Measurements from ENCODE around the gene MYLK2. TPM values are rescaled to one million over a fixed set of nuclear protein-coding genes. Genes with fewer than 3 reads are reported as not detected.

The MYLK2 gene
- not detected for total RNA-seq
- 0 reads per million in 2 donors for total RNA-seq

- DNase-seq (no peak), ATAC-seq (no peak)
- H3K36me3 Mint-ChIP-seq (ENCODE audit: low read depth), result no peaks in the 10 kb centered on the region
- H3K4me3 Mint-ChIP-seq, result no peak within 1 kb of the TSS
- no peak within 1 kb of the TSS for H3K27ac Mint-ChIP-seq
- no peaks in the 10 kb centered on the region for H3K9me3 ChIP-seq (ENCODE audit: control insufficient read depth, low read length, poor library complexity, severe bottlenecking)
- H3K4me1 Mint-ChIP-seq, result peaks cover 7% of the 10 kb centered on the region
- peaks cover 5% of the 10 kb centered on the region for H3K27me3 Mint-ChIP-seq
Observed at GRCh38 chr20:31819083-31819784, at the start of gene MYLK2. MYLK2 (plus strand) TSS chr20:31819356; CDS start chr20:31819581, 225 bp downstream.

GRCh38 chr20:31769681-31770080 is 49.5 kb upstream of the MYLK2 start:
- DNase-seq (no peak), ATAC-seq (no peak)
- no peak overlapping the region for H3K27ac Mint-ChIP-seq
- peaks cover 8% of the 10 kb centered on the region for H3K4me1 Mint-ChIP-seq
- no peaks in the 10 kb centered on the region for H3K9me3 ChIP-seq (ENCODE audit: control insufficient read depth, low read length, poor library complexity, severe bottlenecking)
- no peak overlapping the region for H3K4me3 Mint-ChIP-seq
- H3K27me3 Mint-ChIP-seq, result no peaks in the 10 kb centered on the region
- no peaks in the 10 kb centered on the region for H3K36me3 Mint-ChIP-seq (ENCODE audit: low read depth)

GRCh38 chr20:31770243-31770642 is 48.9 kb upstream of the MYLK2 start:
- Mint-ChIP-seq H3K36me3 (ENCODE audit: low read depth) (no peaks in the 10 kb centered on the region), H3K27ac (no peak overlapping the region)
- ATAC-seq, result no peak

GRCh38 chr20:31774408-31774807 is 44.7 kb upstream of the MYLK2 start:
- H3K4me3 Mint-ChIP-seq, result no peak overlapping the region
- H3K27ac Mint-ChIP-seq, result no peak overlapping the region
- ATAC-seq (no peak), DNase-seq (no peak)
- H3K27me3 Mint-ChIP-seq, result no peaks in the 10 kb centered on the region
- H3K9me3 ChIP-seq (ENCODE audit: control insufficient read depth, low read length, poor library complexity, severe bottlenecking), result no peaks in the 10 kb centered on the region
- peaks cover 8% of the 10 kb centered on the region for H3K4me1 Mint-ChIP-seq
- H3K36me3 Mint-ChIP-seq (ENCODE audit: low read depth), result peaks cover under 1% of the 10 kb centered on the region

More at GRCh38 chr20:31770243-31770642, 48.9 kb upstream of the MYLK2 start:
- DNase-seq, result no peak
- H3K4me3 Mint-ChIP-seq, result peak overlapping the region; percentile 49
- no peaks in the 10 kb centered on the region for H3K27me3 Mint-ChIP-seq
- H3K4me1 Mint-ChIP-seq, result peaks cover 8% of the 10 kb centered on the region
- H3K9me3 ChIP-seq (ENCODE audit: control insufficient read depth, low read length, poor library complexity, severe bottlenecking), result no peaks in the 10 kb centered on the region

- no peak overlapping the region for H3K4me3 Mint-ChIP-seq
- ATAC-seq, result no peak
- H3K27me3 Mint-ChIP-seq, result no peaks in the 10 kb centered on the region
- H3K36me3 Mint-ChIP-seq (ENCODE audit: low read depth), result peaks cover 7% of the 10 kb centered on the region
- no peak overlapping the region for H3K27ac Mint-ChIP-seq
- H3K4me1 Mint-ChIP-seq, result no peaks in the 10 kb centered on the region
- no peak for DNase-seq
- H3K9me3 ChIP-seq (ENCODE audit: control insufficient read depth, low read length, poor library complexity, severe bottlenecking), result no peaks in the 10 kb centered on the region
Observed at GRCh38 chr20:31780839-31781238, 38.3 kb upstream of the MYLK2 start.

- no peaks in the 10 kb centered on the region for H3K4me1 Mint-ChIP-seq
- no peaks in the 10 kb centered on the region for H3K9me3 ChIP-seq (ENCODE audit: control insufficient read depth, low read length, poor library complexity, severe bottlenecking)
- ATAC-seq (no peak), DNase-seq (no peak)
- no peak overlapping the region for H3K27ac Mint-ChIP-seq
- H3K4me3 Mint-ChIP-seq, result no peak overlapping the region
- H3K36me3 Mint-ChIP-seq (ENCODE audit: low read depth), result peaks cover 7% of the 10 kb centered on the region
- no peaks in the 10 kb centered on the region for H3K27me3 Mint-ChIP-seq
Observed at GRCh38 chr20:31781945-31782344, 37.2 kb upstream of the MYLK2 start.

- no peaks in the 10 kb centered on the region for H3K27me3 Mint-ChIP-seq
- H3K9me3 ChIP-seq (ENCODE audit: control insufficient read depth, low read length, poor library complexity, severe bottlenecking), result no peaks in the 10 kb centered on the region
- H3K4me1 Mint-ChIP-seq, result no peaks in the 10 kb centered on the region
- DNase-seq (no peak), ATAC-seq (no peak)
- H3K36me3 Mint-ChIP-seq (ENCODE audit: low read depth), result peaks cover 5% of the 10 kb centered on the region
- no peak overlapping the region for H3K27ac Mint-ChIP-seq
- H3K4me3 Mint-ChIP-seq, result no peak overlapping the region
Observed at GRCh38 chr20:31784354-31785044, 34.7 kb upstream of the MYLK2 start.

- no peaks in the 10 kb centered on the region for H3K9me3 ChIP-seq (ENCODE audit: control insufficient read depth, low read length, poor library complexity, severe bottlenecking)
- Mint-ChIP-seq H3K27me3 (no peaks in the 10 kb centered on the region), H3K27ac (no peak overlapping the region), H3K4me3 (no peak overlapping the region), H3K4me1 (no peaks in the 10 kb centered on the region), H3K36me3 (ENCODE audit: low read depth) (peaks cover 3% of the 10 kb centered on the region)
- no peak for ATAC-seq
- no peak for DNase-seq
Observed at GRCh38 chr20:31785089-31785488, 34.1 kb upstream of the MYLK2 start.

- H3K9me3 ChIP-seq (ENCODE audit: control insufficient read depth, low read length, poor library complexity, severe bottlenecking), result no peaks in the 10 kb centered on the region
- H3K27me3 Mint-ChIP-seq, result no peaks in the 10 kb centered on the region
- ATAC-seq (no peak), DNase-seq (no peak)
- no peaks in the 10 kb centered on the region for H3K4me1 Mint-ChIP-seq
- no peak overlapping the region for H3K27ac Mint-ChIP-seq
- no peak overlapping the region for H3K4me3 Mint-ChIP-seq
- peaks cover 3% of the 10 kb centered on the region for H3K36me3 Mint-ChIP-seq (ENCODE audit: low read depth)
Observed at GRCh38 chr20:31788578-31788977, 30.6 kb upstream of the MYLK2 start.

- no peak for DNase-seq
- Mint-ChIP-seq H3K27me3 (no peaks in the 10 kb centered on the region), H3K4me3 (no peak overlapping the region), H3K36me3 (ENCODE audit: low read depth) (no peaks in the 10 kb centered on the region), H3K4me1 (no peaks in the 10 kb centered on the region), H3K27ac (no peak overlapping the region)
- no peak for ATAC-seq
- H3K9me3 ChIP-seq (ENCODE audit: control insufficient read depth, low read length, poor library complexity, severe bottlenecking), result no peaks in the 10 kb centered on the region
Observed at GRCh38 chr20:31790401-31790800, 28.8 kb upstream of the MYLK2 start.

GRCh38 chr20:31797364-31797763 is 21.8 kb upstream of the MYLK2 start:
- no peaks in the 10 kb centered on the region for H3K4me1 Mint-ChIP-seq
- peaks cover 2% of the 10 kb centered on the region for H3K36me3 Mint-ChIP-seq (ENCODE audit: low read depth)
- DNase-seq (no peak), ATAC-seq (no peak)
- no peaks in the 10 kb centered on the region for H3K9me3 ChIP-seq (ENCODE audit: control insufficient read depth, low read length, poor library complexity, severe bottlenecking)
- H3K27ac Mint-ChIP-seq, result no peak overlapping the region
- H3K4me3 Mint-ChIP-seq, result no peak overlapping the region
- H3K27me3 Mint-ChIP-seq, result no peaks in the 10 kb centered on the region

GRCh38 chr20:31801508-31801907 is 17.6 kb upstream of the MYLK2 start:
- Mint-ChIP-seq H3K27me3 (no peaks in the 10 kb centered on the region), H3K36me3 (ENCODE audit: low read depth) (peaks cover 2% of the 10 kb centered on the region), H3K4me1 (peaks cover 11% of the 10 kb centered on the region), H3K4me3 (no peak overlapping the region), H3K27ac (no peak overlapping the region)
- ATAC-seq (no peak), DNase-seq (no peak)
- H3K9me3 ChIP-seq (ENCODE audit: control insufficient read depth, low read length, poor library complexity, severe bottlenecking), result no peaks in the 10 kb centered on the region

GRCh38 chr20:31803552-31804291 is 15.4 kb upstream of the MYLK2 start:
- no peak for ATAC-seq
- no peaks in the 10 kb centered on the region for H3K9me3 ChIP-seq (ENCODE audit: control insufficient read depth, low read length, poor library complexity, severe bottlenecking)
- no peak overlapping the region for H3K4me3 Mint-ChIP-seq
- H3K27ac Mint-ChIP-seq, result peak overlapping the region; percentile 82
- no peaks in the 10 kb centered on the region for H3K27me3 Mint-ChIP-seq
- peaks cover 2% of the 10 kb centered on the region for H3K36me3 Mint-ChIP-seq (ENCODE audit: low read depth)
- DNase-seq, result no peak
- peaks cover 11% of the 10 kb centered on the region for H3K4me1 Mint-ChIP-seq
